GM12878 (cell line): ENCODE results near the gene IDH3G. TPM values are rescaled to one million over a fixed set of nuclear protein-coding genes. Genes with fewer than 3 reads are reported as not detected.

Experiments used
- GATAD2B ChIP-seq: fragments of 450-650 bp; conservative IDR thresholded peaks from 2 replicates; pipeline ENCODE4 v1.6.1; 2017; ENCODE audit warnings: low read depth, mild to moderate bottlenecking, moderate library complexity
- MAX ChIP-seq: IDR thresholded peaks from 2 replicates; pipeline ENCODE4 v1.6.1; 2012; ENCODE audit warnings: low read depth, low read length, improper control_type of control experiment
- NBN ChIP-seq: fragments of 450-650 bp; IDR thresholded peaks from 2 replicates; pipeline ENCODE4 v1.6.1; 2016
- POLR2A ChIP-seq: IDR thresholded peaks from 2 replicates; pipeline ENCODE4 v1.6.1; 2011; ENCODE audit warnings: low read depth, mild to moderate bottlenecking, low read length
- ZBTB4 ChIP-seq: fragments of 450-650 bp; formaldehyde crosslinking; IDR thresholded peaks from 2 replicates; pipeline ENCODE4 v1.4.0; 2022; ENCODE audit warnings: mild to moderate bottlenecking, moderate library complexity
- polyA plus RNA-seq, 11 experiments: library from polyadenylated mRNA; depleted of rRNA in 4 of 11; unstranded in 6 of 11; stranded (reverse) in 5 of 11; fragments of >200 nt; fragmentation: Nextera tagmentation in 4 of 11; fragmentation: Illumina TruSeq in 1 of 11; extraction: Ambion mirVana in 4 of 11; extraction: Trizol in 1 of 11; gene quantifications; 1 replicate in 1 of 11; 2 replicates in 10 of 11; pipeline versions ENCODE4 v1.2.1 to v1.2.3, GENCODE V29; 2011 to 2016; ENCODE audit warnings: inconsistent platforms in 2 of 11, missing spikeins in 2 of 11, low read depth in 1 of 11
- total RNA-seq, 4 experiments: library from RNA; depleted of rRNA in 3 of 4; stranded (reverse); fragments of >200 nt in 3 of 4; fragmentation: Illumina TruSeq in 1 of 4; extraction: Trizol in 1 of 4; gene quantifications; 2 replicates each; pipeline versions ENCODE4 v1.2.1 to v1.2.3, GENCODE V29; 2013 to 2021
- TF ChIP-seq, protein P1 (sequence below): fragments of 450-650 bp; formaldehyde crosslinking; IDR thresholded peaks from 2 replicates; pipeline ENCODE4 v1.4.0; 2020; ENCODE audit warnings: mild to moderate bottlenecking, moderate library complexity
- TF ChIP-seq, protein P2 (sequence below): IDR thresholded peaks from 2 replicates; pipeline ENCODE4 v1.6.1; 2012; ENCODE audit warnings: low read depth, low read length, improper control_type of control experiment

IDH3G gene
- total and polyA plus RNA-seq, 10 of the 15 experiments (the other 5 are each of a cell fraction or from before 2014, with no cell fraction given), result 26.3 to 102 (median 66.6) TPM

- TF ChIP-seq, protein P1, sequence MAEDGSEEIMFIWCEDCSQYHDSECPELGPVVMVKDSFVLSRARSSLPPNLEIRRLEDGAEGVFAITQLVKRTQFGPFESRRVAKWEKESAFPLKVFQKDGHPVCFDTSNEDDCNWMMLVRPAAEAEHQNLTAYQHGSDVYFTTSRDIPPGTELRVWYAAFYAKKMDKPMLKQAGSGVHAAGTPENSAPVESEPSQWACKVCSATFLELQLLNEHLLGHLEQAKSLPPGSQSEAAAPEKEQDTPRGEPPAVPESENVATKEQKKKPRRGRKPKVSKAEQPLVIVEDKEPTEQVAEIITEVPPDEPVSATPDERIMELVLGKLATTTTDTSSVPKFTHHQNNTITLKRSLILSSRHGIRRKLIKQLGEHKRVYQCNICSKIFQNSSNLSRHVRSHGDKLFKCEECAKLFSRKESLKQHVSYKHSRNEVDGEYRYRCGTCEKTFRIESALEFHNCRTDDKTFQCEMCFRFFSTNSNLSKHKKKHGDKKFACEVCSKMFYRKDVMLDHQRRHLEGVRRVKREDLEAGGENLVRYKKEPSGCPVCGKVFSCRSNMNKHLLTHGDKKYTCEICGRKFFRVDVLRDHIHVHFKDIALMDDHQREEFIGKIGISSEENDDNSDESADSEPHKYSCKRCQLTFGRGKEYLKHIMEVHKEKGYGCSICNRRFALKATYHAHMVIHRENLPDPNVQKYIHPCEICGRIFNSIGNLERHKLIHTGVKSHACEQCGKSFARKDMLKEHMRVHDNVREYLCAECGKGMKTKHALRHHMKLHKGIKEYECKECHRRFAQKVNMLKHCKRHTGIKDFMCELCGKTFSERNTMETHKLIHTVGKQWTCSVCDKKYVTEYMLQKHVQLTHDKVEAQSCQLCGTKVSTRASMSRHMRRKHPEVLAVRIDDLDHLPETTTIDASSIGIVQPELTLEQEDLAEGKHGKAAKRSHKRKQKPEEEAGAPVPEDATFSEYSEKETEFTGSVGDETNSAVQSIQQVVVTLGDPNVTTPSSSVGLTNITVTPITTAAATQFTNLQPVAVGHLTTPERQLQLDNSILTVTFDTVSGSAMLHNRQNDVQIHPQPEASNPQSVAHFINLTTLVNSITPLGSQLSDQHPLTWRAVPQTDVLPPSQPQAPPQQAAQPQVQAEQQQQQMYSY (CRISPR knock-in tag), result no peak
- TF ChIP-seq GATAD2B, result no peak
- no peak for TF ChIP-seq MAX
- no peak for TF ChIP-seq NBN
- TF ChIP-seq, protein P2, sequence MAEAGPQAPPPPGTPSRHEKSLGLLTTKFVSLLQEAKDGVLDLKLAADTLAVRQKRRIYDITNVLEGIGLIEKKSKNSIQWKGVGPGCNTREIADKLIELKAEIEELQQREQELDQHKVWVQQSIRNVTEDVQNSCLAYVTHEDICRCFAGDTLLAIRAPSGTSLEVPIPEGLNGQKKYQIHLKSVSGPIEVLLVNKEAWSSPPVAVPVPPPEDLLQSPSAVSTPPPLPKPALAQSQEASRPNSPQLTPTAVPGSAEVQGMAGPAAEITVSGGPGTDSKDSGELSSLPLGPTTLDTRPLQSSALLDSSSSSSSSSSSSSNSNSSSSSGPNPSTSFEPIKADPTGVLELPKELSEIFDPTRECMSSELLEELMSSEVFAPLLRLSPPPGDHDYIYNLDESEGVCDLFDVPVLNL, result no peak
- no peak for TF ChIP-seq ZBTB4 (CRISPR knock-in tag)
- no peak for TF ChIP-seq POLR2A
Observed at GRCh38 chrX:153829549-153829798, 35.3 kb upstream of the IDH3G start (continued).
